Endothelial cell of umbilical vein (primary cell): Measurements from ENCODE around the gene RWDD1. TPM values are rescaled to one million over a fixed set of nuclear protein-coding genes. Genes with fewer than 3 reads are reported as not detected.
A peak's percentile ranks its signal among the peaks of the same experiment; 100 is the strongest.

Experiments
- BruUV-seq: library from RNA; stranded (reverse); fragments of 400-500 nt; replicated peaks from 2 replicates; lab custom pipeline; 2021; lab: Mats Ljungman, UMichigan
- CTCF ChIA-PET: fragments of 300-600, 350-600 bp; sonication (Branson Sonifier 250); formaldehyde crosslinking; loops from one replicate; lab custom pipeline; 2021; ENCODE audit warnings: antibody characterized with exemption, inconsistent platforms; lab: Charles Lee
- POLR2A ChIA-PET: fragments of 300-600, 350-600 bp; sonication (Branson Sonifier 250); formaldehyde crosslinking; loops from one replicate; lab custom pipeline; 2021; ENCODE audit warnings: antibody characterized with exemption, inconsistent platforms; lab: Charles Lee
- DNase-seq: peaks from one replicate; pipeline ENCODE4 v3.0.0-alpha.2; 2011; ENCODE audit warnings: low read depth, low spot score
- FAIRE-seq: peaks from 2 replicates; lab custom pipeline; 2011; peaks lifted over from hg19 to GRCh38; lab: Jason Lieb, UNC
- H2AFZ ChIP-seq: 2 replicates; pipeline ENCODE4 v1.6.0; 2012; ENCODE audit warnings: low read depth, low read length, control low read depth, inconsistent platforms
- H3K27ac ChIP-seq: 2 replicates; pipeline ENCODE4 v1.5.1; 2011; ENCODE audit warnings: low read depth, mild to moderate bottlenecking, control low read depth, low read length, moderate library complexity; ENCODE audit not compliant: insufficient read depth
- H3K27me3 ChIP-seq, 2 experiments: 2 replicates each; pipeline versions ENCODE4 v1.6.0 to v1.6.1; 2011; ENCODE audit warnings: low read length in 2 of 2, mixed read lengths in 1 of 2; ENCODE audit not compliant: control insufficient read depth in 2 of 2, insufficient read depth in 2 of 2
- H3K36me3 ChIP-seq, 2 experiments: 2 replicates in 1 of 2; 3 replicates in 1 of 2; pipeline ENCODE4 v1.5.1; 2011; ENCODE audit warnings: low read length in 2 of 2, mild to moderate bottlenecking in 1 of 2, moderate library complexity in 1 of 2; ENCODE audit not compliant: control insufficient read depth in 2 of 2, insufficient read depth in 2 of 2; ENCODE audit errors: extremely low read depth in 1 of 2
- H3K4me1 ChIP-seq: 3 replicates; pipeline ENCODE4 v1.5.1; 2011; ENCODE audit warnings: mild to moderate bottlenecking, low read length; ENCODE audit not compliant: control insufficient read depth, insufficient read depth; ENCODE audit errors: extremely low read depth
- H3K4me2 ChIP-seq: 2 replicates; pipeline ENCODE4 v1.6.1; 2011; ENCODE audit warnings: low read length, control low read depth, mixed read lengths; ENCODE audit not compliant: insufficient read depth
- H3K4me3 ChIP-seq, 3 experiments: fragments of 200-600 bp in 1 of 3; sonication (generic), shearing (Covaris generic) in 1 of 3; replicated peaks in 1 of 3; 2 replicates each; pipeline ENCODE4 v1.5.1; 2011 to 2016; ENCODE audit warnings: control low read depth in 3 of 3, low read length in 3 of 3, mild to moderate bottlenecking in 2 of 3, inconsistent platforms in 1 of 3, low read depth in 1 of 3, moderate library complexity in 1 of 3; ENCODE audit not compliant: insufficient read depth in 1 of 3
- H3K79me2 ChIP-seq: 2 replicates; pipeline ENCODE4 v1.6.0; 2012; ENCODE audit warnings: low read length, inconsistent platforms; ENCODE audit not compliant: control insufficient read depth, insufficient read depth
- H3K9ac ChIP-seq: replicated peaks from 2 replicates; pipeline ENCODE3; 2011; ENCODE audit warnings: low read length, control low read depth; ENCODE audit not compliant: insufficient read depth; ENCODE audit errors: extremely low read depth
- H3K9me1 ChIP-seq: replicated peaks from 3 replicates; pipeline ENCODE4 v1.6.0; 2011; ENCODE audit warnings: mild to moderate bottlenecking, low read length; ENCODE audit not compliant: control insufficient read depth, insufficient read depth; ENCODE audit errors: extremely low read depth
- H3K9me3 ChIP-seq: replicated peaks from 2 replicates; pipeline ENCODE4 v1.5.1; 2012; ENCODE audit warnings: low read length, inconsistent platforms; ENCODE audit not compliant: control insufficient read depth, insufficient read depth
- H4K20me1 ChIP-seq: replicated peaks from 2 replicates; pipeline ENCODE3; 2011; ENCODE audit warnings: mild to moderate bottlenecking, low read length; ENCODE audit not compliant: control insufficient read depth, insufficient read depth; ENCODE audit errors: extremely low read depth
- EZH2 ChIP-seq: IDR thresholded peaks from 2 replicates; pipeline ENCODE4 v1.6.1; 2012; ENCODE audit warnings: borderline replicate concordance, low read depth, mild to moderate bottlenecking, moderate library complexity, low read length, inconsistent platforms; ENCODE audit not compliant: severe bottlenecking
- FOS ChIP-seq: IDR thresholded peaks from 2 replicates; pipeline ENCODE4 v1.6.1; 2011; ENCODE audit warnings: mild to moderate bottlenecking, low read length, moderate library complexity, borderline replicate concordance; ENCODE audit not compliant: insufficient read depth
- GATA2 ChIP-seq: IDR thresholded peaks from 2 replicates; pipeline ENCODE4 v1.7.0; 2011; ENCODE audit warnings: low read depth, mild to moderate bottlenecking, moderate library complexity, mixed read lengths, low read length; ENCODE audit not compliant: insufficient read length, insufficient read depth
- JUN ChIP-seq: IDR thresholded peaks from 2 replicates; pipeline ENCODE4 v1.6.1; 2011; ENCODE audit warnings: borderline replicate concordance, low read depth; ENCODE audit not compliant: insufficient read length, insufficient read depth
- MYC ChIP-seq: IDR thresholded peaks from one replicate; pipeline ENCODE4 v1.6.1; 2011; ENCODE audit warnings: mild to moderate bottlenecking, low read depth, low read length
- POLR2A ChIP-seq: IDR thresholded peaks from 2 replicates; pipeline ENCODE4 v1.6.1; 2012; ENCODE audit warnings: low read depth, mild to moderate bottlenecking, control low read depth, low read length
- POLR2AphosphoS5 ChIP-seq: IDR thresholded peaks from 2 replicates; pipeline ENCODE4 v1.6.1; 2012; ENCODE audit warnings: low read depth, mild to moderate bottlenecking, control low read depth, low read length, moderate library complexity; ENCODE audit not compliant: insufficient read depth
- dilution Hi-C: fragments of 300-500 bp; cut with MboI; formaldehyde crosslinking; loops from one replicate; pipeline ENCODE4 v1.15.0; 2019; ENCODE audit warnings: low sequenced_read_pairs; ENCODE audit not compliant: extremely low pct_ligation_motif_present
- intact Hi-C: fragments of 100-400 bp; cut with micrococcal nuclease; formaldehyde crosslinking; loops from one replicate; pipeline ENCODE4 v1.10.0; 2022
- polyA plus RNA-seq, 4 experiments: library from polyadenylated mRNA; depleted of rRNA in 3 of 4; stranded (reverse) in 3 of 4; unstranded in 1 of 4; fragments of >200 nt; gene quantifications; 2 replicates each; pipeline versions ENCODE4 v1.2.1 to v1.2.3, GENCODE V29; 2011 to 2012; ENCODE audit warnings: missing spikeins in 1 of 4
- total RNA-seq: library from RNA; stranded (reverse); gene quantifications from 2 replicates; pipeline ENCODE4 v1.2.3, GENCODE V29; 2021
- TF ChIP-seq, protein P1 (sequence below): IDR thresholded peaks from 2 replicates; pipeline ENCODE4 v1.6.1; 2011; ENCODE audit not compliant: insufficient read depth, insufficient read length
- TF ChIP-seq, protein P2 (sequence below), 2 donors: IDR thresholded peaks; 1 replicate in 1 of 2; 2 replicates in 1 of 2; pipeline ENCODE4 v1.5.1; 2011; ENCODE audit warnings: low read length in 2 of 2, mild to moderate bottlenecking in 2 of 2, moderate library complexity in 2 of 2, control low read depth in 1 of 2, inconsistent platforms in 1 of 2, low read depth in 1 of 2; ENCODE audit not compliant: insufficient read depth in 1 of 2; ENCODE audit errors: extremely low read depth in 1 of 2

RWDD1 gene
- total and polyA plus RNA-seq, 2 donors (not counting 3 experiments of a cell fraction or from before 2014, with no cell fraction given): 18.7 to 37.9 TPM

DNA sequence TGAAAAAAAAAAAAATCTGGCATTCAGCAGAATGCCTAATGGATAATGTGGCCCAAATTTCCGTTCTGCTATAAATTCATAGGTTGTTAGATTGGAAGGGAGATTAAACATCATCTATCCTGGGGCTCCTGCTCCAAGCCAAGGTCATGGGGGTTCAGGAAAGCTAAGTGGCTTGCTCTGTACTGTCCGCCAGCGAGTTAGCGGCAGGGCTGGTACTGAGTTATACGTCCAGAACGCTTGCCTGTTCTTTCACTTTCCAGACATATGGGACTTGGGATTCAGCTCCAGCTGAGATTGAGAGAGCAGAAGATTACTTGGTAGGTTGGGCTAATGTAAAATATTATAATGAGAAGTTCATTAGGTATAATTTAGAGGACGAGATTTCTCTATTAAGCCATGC lies 858 bp downstream of the RWDD1 start:
- Histone ChIP-seq H3K4me2 (peak overlapping the region; percentile 99), H4K20me1 (no peaks in the 10 kb centered on the region), H3K27me3 (no peaks in the 10 kb centered on the region), H3K9me1 (no peaks in the 10 kb centered on the region), H3K27ac (peak overlapping the region; percentile 84), H2AFZ (peak overlapping the region; percentile 92), H3K4me1 (peaks cover 33% of the 10 kb centered on the region), H3K9me3 (no peaks in the 10 kb centered on the region), H3K36me3 (peaks cover 0 to 3% of the 10 kb centered on the region in 2 experiments), H3K9ac (peak overlapping the region; percentile 94), H3K79me2 (peaks cover 67% of the 10 kb centered on the region), H3K4me3 (peak overlapping the region; percentile 72 to 98 (median 98))
- intact Hi-C loops: loop anchor here (5.0 kb wide), 1 partner anchor 200 kb away; the partner anchor contains the start of gene DSE
- FAIRE-seq (peak; percentile 35), DNase-seq (peak; percentile 61)
- CTCF ChIA-PET: interaction anchor here (1.0 to 5.5 kb wide), 10 partner anchors 10 to 354 kb away, joined by 3 to 36 read pairs (median 6); partner anchors contain the start of genes CALHM5 and RSPH4A
- BruUV-seq: no TSS peak
- POLR2A ChIA-PET: no interaction called here
- dilution Hi-C loops: no loop called here
- TF ChIP-seq POLR2A: no peak
- TF ChIP-seq JUN: no peak
- TF ChIP-seq MYC: no peak
- no peak for TF ChIP-seq FOS
- TF ChIP-seq EZH2: no peak
- no peak for TF ChIP-seq POLR2AphosphoS5
- TF ChIP-seq, protein P1, sequence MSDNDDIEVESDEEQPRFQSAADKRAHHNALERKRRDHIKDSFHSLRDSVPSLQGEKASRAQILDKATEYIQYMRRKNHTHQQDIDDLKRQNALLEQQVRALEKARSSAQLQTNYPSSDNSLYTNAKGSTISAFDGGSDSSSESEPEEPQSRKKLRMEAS: no peak
- TF ChIP-seq, protein P2, sequence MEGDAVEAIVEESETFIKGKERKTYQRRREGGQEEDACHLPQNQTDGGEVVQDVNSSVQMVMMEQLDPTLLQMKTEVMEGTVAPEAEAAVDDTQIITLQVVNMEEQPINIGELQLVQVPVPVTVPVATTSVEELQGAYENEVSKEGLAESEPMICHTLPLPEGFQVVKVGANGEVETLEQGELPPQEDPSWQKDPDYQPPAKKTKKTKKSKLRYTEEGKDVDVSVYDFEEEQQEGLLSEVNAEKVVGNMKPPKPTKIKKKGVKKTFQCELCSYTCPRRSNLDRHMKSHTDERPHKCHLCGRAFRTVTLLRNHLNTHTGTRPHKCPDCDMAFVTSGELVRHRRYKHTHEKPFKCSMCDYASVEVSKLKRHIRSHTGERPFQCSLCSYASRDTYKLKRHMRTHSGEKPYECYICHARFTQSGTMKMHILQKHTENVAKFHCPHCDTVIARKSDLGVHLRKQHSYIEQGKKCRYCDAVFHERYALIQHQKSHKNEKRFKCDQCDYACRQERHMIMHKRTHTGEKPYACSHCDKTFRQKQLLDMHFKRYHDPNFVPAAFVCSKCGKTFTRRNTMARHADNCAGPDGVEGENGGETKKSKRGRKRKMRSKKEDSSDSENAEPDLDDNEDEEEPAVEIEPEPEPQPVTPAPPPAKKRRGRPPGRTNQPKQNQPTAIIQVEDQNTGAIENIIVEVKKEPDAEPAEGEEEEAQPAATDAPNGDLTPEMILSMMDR (IDR thresholded peaks at IDR 0.05; ENCODE audit: extremely low read depth in 1 of 2, insufficient read depth in 1 of 2, low read depth in 1 of 2, low read length in 2 of 2): no peak
- TF ChIP-seq GATA2: no peak
